Measurements from ENCODE around the gene CTNNA3. TPM values are rescaled to one million over a fixed set of nuclear protein-coding genes. Genes with fewer than 3 reads are reported as not detected.

The CTNNA3 gene
- total and polyA plus RNA-seq, 12 donors = 2.0 to 213 (median 171) TPM

DNA sequence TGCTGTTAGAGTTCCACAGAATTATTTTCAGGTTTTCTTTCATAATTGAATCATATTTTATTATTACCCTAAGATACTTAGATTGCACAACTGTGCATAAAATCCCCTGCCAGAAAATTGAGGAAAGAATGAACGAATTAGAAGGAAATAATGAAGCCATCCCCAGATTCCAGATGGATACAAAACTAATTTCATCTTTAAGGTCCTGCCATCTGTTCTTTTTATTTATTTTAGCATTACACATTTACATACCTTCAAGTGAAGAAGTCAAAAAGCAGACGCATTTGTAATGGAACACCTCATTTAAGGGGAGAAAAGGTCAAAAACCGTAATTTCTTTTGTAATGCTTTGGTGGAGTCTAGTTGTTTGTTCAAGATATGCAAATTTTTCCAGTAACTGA lies 847.1 kb downstream of the CTNNA3 start:
- Histone ChIP-seq H3K4me1 (peaks cover 0 to 3% (median 0%) of the 10 kb centered on the region in 9 donors), H3K27me3 (no peaks in the 10 kb centered on the region), H3K4me3 (no peak overlapping the region), H3K9me3 (no peaks in the 10 kb centered on the region), H3K36me3 (no peaks in the 10 kb centered on the region), H3K27ac (no peak overlapping the region)
- intact Hi-C loops (cut with DNase I) = no loop called here
- WGBS, 2 donors = 64 to 82% methylated on average over 3 of the region's 3 CpGs
- TF ChIP-seq, protein P1, sequence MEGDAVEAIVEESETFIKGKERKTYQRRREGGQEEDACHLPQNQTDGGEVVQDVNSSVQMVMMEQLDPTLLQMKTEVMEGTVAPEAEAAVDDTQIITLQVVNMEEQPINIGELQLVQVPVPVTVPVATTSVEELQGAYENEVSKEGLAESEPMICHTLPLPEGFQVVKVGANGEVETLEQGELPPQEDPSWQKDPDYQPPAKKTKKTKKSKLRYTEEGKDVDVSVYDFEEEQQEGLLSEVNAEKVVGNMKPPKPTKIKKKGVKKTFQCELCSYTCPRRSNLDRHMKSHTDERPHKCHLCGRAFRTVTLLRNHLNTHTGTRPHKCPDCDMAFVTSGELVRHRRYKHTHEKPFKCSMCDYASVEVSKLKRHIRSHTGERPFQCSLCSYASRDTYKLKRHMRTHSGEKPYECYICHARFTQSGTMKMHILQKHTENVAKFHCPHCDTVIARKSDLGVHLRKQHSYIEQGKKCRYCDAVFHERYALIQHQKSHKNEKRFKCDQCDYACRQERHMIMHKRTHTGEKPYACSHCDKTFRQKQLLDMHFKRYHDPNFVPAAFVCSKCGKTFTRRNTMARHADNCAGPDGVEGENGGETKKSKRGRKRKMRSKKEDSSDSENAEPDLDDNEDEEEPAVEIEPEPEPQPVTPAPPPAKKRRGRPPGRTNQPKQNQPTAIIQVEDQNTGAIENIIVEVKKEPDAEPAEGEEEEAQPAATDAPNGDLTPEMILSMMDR (IDR thresholded peaks at IDR 0.05) = no peak
- DNase-seq (no peak), ATAC-seq (no peak)

DNA sequence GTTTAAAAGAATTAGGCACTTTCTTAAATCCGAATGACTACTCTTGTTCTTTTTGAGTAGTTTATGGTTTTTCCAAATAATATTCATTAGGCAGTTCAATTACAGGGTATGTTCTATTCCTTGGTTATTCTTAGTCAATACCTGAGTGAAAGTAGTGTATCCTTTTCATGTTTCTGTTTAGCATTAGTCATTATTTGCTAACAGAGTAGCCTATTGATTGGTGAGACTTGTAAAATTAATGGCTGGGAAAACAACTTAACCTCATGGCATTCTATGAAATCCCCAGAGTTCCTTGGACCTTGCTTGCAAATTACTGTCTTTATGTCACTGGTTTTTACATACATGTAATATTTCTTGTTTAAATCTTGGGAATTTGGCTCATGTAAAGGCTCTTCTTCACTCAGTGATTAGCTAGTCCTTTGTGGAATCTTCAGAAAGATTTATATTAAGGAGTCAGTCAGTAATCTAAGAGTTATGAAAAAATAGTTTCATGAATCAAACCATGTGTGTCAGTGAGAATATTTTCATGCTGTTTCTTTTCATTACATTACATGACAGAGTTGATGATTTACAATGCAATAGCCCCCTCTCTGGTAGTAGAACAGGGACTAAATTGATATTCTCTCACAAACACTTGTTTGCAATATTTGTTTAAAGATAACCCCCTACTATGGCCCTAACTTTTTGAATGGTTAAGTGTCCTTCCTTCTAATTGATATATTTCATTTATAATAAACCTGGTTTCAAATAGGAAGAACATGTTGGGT lies 851.6 kb downstream of the CTNNA3 start:
- Histone ChIP-seq H3K4me1 (peaks cover 0 to 3% (median 0%) of the 10 kb centered on the region in 9 donors), H3K27ac (no peak overlapping the region), H3K9me3 (no peaks in the 10 kb centered on the region), H3K4me3 (no peak overlapping the region), H3K36me3 (no peaks in the 10 kb centered on the region), H3K27me3 (no peaks in the 10 kb centered on the region)
- 89 to 90% methylated on average over 1 of the region's 1 CpG for WGBS, 2 donors
- ATAC-seq = no peak
- TF ChIP-seq, protein P1 (IDR thresholded peaks at IDR 0.05) = no peak
- DNase-seq = no peak
- intact Hi-C loops (cut with DNase I) = no loop called here

DNA sequence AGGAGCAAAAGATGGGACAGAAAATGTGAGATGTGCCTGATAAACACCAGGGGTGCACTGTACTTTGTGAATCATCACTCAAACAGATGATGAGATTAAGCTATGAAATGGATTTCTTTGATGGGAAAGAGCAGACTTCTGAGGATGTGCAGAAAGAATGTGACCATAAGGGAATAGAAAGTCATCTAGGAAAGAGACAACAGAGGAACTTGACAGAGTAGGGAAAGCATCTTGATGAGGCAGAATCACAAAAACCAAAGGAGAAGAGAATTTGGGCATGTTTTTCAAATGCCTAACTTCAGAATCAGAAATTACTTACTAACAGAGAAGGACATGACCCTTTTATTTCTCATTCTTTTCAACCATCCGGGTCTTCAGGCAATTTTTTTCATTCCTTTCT lies 852.6 kb downstream of the CTNNA3 start:
- no peak for DNase-seq
- H3K27me3 ChIP-seq = no peaks in the 10 kb centered on the region
- H3K27ac ChIP-seq = no peak overlapping the region
- intact Hi-C loops (cut with DNase I) = no loop called here
- TF ChIP-seq, protein P1 (IDR thresholded peaks at IDR 0.05) = no peak
- H3K4me3 ChIP-seq = no peak overlapping the region
- no peaks in the 10 kb centered on the region for H3K36me3 ChIP-seq
- 59 to 79% methylated on average over 1 of the region's 1 CpG for WGBS, 2 donors
- H3K9me3 ChIP-seq = no peaks in the 10 kb centered on the region
- H3K4me1 ChIP-seq = peaks cover 0 to 4% (median 0%) of the 10 kb centered on the region in 9 donors
- no peak for ATAC-seq

DNA sequence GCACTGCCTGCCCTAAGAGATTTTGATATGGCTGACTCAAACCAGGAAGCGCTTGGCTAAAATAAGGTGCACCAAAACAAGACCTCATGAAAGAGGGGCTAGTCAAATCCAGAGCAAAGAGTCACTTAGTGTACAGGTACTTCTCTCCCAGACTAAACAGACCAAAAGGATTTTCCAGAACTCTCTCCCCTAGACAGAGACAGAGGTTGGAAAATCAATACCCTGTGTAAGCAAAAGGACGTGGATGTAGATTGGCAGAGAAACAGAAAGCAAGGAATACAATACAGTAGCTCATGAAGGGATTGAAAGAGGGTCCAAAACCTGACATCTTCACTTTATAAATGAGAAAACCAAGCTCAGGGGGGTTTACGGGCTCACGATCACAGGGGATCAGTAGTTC lies 853.1 kb downstream of the CTNNA3 start:
- no peak overlapping the region for H3K27ac ChIP-seq
- DNase-seq (no peak), ATAC-seq (no peak)
- H3K27me3 ChIP-seq = no peaks in the 10 kb centered on the region
- no peaks in the 10 kb centered on the region for H3K9me3 ChIP-seq
- no peaks in the 10 kb centered on the region for H3K36me3 ChIP-seq
- H3K4me3 ChIP-seq = no peak overlapping the region
- WGBS, 2 donors = 89 to 90% methylated on average over 4 of the region's 4 CpGs
- peaks cover 0 to 9% (median 0%) of the 10 kb centered on the region in 9 donors for H3K4me1 ChIP-seq
- TF ChIP-seq, protein P1 (IDR thresholded peaks at IDR 0.05) = no peak
- intact Hi-C loops (cut with DNase I) = no loop called here
